Measurements from ENCODE around the gene SUSD3.

SUSD3 gene

DNA sequence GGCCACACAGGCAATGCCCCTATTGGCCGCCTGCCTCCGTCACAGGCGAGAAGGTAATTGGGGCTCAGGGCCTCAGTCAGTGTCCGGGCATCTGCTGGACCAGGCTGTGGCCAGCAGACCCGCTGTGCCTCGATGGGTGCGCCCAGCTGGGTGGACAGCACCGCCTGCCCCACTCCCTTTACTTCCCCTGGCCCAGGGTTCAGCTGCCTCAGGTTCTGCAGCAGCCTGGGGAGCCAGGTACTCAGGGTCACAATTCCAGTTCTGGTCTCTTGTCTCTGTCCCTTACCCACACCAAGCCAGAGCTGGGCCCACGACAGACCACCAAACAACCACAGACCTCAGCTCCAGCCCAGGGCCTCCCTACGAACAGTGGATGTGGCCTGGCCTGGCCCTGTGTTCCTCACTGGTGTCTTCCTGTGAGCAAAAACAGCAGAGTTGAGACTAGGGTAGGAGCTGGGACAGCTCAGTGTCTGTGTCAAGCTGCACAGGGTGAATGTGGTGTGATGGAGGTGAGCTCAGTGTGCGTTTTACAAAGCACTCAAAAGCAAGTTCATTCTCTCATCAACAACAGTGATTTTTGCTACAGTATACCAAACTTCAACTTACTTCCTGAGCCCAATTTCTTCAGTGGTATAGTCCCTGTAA is 33.4 kb upstream of the SUSD3 start:
- Histone ChIP-seq H3K9me3 (ENCODE audit: severe bottlenecking) (no peaks in the 10 kb centered on the region), H3K27ac (no peak overlapping the region), H3K4me3 (ENCODE audit: low read depth, low read length) (no peak overlapping the region), H3K36me3 (no peaks in the 10 kb centered on the region), H3K27me3 (ENCODE audit: insufficient read depth, low read depth, severe bottlenecking) (no peaks in the 10 kb centered on the region)
- DNase-seq, result no peak
- TF ChIP-seq, protein P1, sequence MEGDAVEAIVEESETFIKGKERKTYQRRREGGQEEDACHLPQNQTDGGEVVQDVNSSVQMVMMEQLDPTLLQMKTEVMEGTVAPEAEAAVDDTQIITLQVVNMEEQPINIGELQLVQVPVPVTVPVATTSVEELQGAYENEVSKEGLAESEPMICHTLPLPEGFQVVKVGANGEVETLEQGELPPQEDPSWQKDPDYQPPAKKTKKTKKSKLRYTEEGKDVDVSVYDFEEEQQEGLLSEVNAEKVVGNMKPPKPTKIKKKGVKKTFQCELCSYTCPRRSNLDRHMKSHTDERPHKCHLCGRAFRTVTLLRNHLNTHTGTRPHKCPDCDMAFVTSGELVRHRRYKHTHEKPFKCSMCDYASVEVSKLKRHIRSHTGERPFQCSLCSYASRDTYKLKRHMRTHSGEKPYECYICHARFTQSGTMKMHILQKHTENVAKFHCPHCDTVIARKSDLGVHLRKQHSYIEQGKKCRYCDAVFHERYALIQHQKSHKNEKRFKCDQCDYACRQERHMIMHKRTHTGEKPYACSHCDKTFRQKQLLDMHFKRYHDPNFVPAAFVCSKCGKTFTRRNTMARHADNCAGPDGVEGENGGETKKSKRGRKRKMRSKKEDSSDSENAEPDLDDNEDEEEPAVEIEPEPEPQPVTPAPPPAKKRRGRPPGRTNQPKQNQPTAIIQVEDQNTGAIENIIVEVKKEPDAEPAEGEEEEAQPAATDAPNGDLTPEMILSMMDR (IDR thresholded peaks at IDR 0.05; ENCODE audit: low read depth, low read length), result no peak

DNA sequence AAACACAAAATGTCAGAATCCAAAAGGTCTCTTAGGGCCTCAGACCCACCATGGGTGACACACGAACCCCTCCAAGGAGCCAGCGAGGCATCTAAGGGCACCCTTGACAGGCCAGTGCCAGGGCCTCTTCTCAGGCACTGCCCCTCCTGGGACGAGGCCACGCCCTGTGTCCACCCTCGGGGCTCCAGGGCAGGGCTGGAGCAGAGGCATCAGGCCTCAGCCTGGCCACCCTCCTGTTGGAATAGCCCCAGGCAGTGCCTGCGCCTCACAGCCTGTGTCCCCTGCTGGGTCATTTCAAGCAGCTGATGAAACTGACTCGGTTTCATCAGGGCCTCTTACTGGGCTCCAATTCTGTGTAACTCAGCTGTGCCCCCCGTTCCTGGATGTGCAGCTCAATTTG is 32.8 kb upstream of the SUSD3 start:
- DNase-seq, result no peak
- H3K27ac ChIP-seq, result no peak overlapping the region
- no peak overlapping the region for H3K4me3 ChIP-seq (ENCODE audit: low read depth, low read length)
- H3K9me3 ChIP-seq (ENCODE audit: severe bottlenecking), result no peaks in the 10 kb centered on the region
- H3K36me3 ChIP-seq, result no peaks in the 10 kb centered on the region
- TF ChIP-seq, protein P1 (IDR thresholded peaks at IDR 0.05; ENCODE audit: low read depth, low read length), result no peak
- H3K27me3 ChIP-seq (ENCODE audit: insufficient read depth, low read depth, severe bottlenecking), result no peaks in the 10 kb centered on the region

DNA sequence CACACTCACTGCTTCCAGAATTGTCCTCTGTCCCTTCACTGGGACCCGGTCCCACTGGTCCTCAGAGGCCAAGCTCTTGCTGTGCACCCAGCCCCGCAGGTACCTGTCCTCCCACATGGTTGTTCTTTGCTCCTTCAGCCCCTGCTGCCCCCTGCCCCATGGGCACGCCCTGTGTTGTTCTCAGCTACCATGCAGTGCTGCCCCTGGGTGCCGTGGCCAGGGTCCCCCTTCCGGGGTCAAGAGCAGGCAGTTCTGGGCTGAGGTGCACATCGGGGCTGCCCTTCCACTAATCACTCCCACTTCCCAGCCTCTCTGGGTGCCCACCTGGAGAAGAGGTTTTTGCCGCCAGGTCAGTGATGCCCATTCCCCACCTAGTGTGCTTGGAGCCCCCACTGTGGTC is 31.9 kb upstream of the SUSD3 start:
- Histone ChIP-seq H3K27ac (no peak overlapping the region), H3K9me3 (ENCODE audit: severe bottlenecking) (no peaks in the 10 kb centered on the region), H3K36me3 (no peaks in the 10 kb centered on the region), H3K4me3 (ENCODE audit: low read depth, low read length) (no peak overlapping the region), H3K27me3 (ENCODE audit: insufficient read depth, low read depth, severe bottlenecking) (no peaks in the 10 kb centered on the region)
- DNase-seq, result no peak
- TF ChIP-seq, protein P1 (IDR thresholded peaks at IDR 0.05; ENCODE audit: low read depth, low read length), result no peak

DNA sequence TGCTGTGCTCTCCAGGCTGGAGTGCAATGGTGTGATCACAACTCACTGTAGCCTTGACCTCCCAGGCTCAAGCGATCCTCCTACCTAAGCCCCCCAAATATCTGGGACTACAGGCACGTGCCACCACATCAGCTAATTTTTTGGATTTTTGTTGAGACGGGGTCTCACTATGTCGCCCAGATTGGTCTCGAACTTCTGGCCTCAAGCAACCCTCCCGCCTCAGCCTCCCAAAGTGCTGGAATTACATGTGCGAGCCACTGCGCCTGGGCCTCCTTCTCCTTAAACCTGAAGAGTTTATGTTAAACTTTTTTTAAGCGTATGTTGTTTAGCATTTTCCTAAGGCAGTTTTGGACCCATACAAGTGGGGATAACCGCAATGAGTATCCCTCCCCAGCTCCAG is 30.8 kb upstream of the SUSD3 start:
- no peak overlapping the region for H3K27ac ChIP-seq
- DNase-seq, result no peak
- TF ChIP-seq, protein P1 (IDR thresholded peaks at IDR 0.05; ENCODE audit: low read depth, low read length), result no peak
- H3K4me3 ChIP-seq (ENCODE audit: low read depth, low read length), result no peak overlapping the region
- no peaks in the 10 kb centered on the region for H3K9me3 ChIP-seq (ENCODE audit: severe bottlenecking)
- H3K27me3 ChIP-seq (ENCODE audit: insufficient read depth, low read depth, severe bottlenecking), result no peaks in the 10 kb centered on the region
- no peaks in the 10 kb centered on the region for H3K36me3 ChIP-seq

DNA sequence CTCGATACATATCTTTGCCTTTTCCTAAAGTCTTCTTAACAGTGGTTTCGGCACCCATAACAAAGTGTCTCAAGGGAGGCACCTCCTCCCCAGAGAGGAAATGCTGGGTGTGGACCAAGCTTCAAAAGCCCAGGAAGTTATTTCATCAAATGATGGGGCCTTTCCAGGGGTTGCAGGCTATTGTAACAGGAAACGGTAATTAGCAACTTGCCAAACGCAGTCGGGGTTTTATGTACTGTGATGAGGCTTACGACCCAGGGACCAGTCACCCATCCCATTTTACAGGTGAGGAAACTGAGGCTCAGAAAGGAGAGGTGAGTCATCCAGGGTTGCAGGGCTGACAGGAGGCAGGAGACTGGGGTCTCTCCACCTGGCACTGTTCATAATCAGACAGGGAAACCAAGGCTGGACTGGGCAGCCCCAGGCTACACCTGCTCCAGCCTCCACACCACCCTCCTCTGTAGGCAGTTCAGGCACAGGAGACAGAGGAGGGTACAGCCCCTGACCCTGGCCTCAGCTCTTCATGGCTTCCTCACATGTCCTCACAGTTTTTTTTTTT is 30.0 kb upstream of the SUSD3 start:
- H3K9me3 ChIP-seq (ENCODE audit: severe bottlenecking), result no peaks in the 10 kb centered on the region
- H3K4me3 ChIP-seq (ENCODE audit: low read depth, low read length), result no peak overlapping the region
- H3K27ac ChIP-seq, result no peak overlapping the region
- no peak for DNase-seq
- TF ChIP-seq, protein P1 (IDR thresholded peaks at IDR 0.05; ENCODE audit: low read depth, low read length), result no peak
- H3K27me3 ChIP-seq (ENCODE audit: insufficient read depth, low read depth, severe bottlenecking), result no peaks in the 10 kb centered on the region
- H3K36me3 ChIP-seq, result no peaks in the 10 kb centered on the region

Data from WERI-Rb-1 (cell line).